Muscle of leg (tissue), 16 donors: Measurements from ENCODE around the gene DHX15. TPM values are rescaled to one million over a fixed set of nuclear protein-coding genes. Genes with fewer than 3 reads are reported as not detected.
A peak's percentile ranks its signal among the peaks of the same experiment; 100 is the strongest.

Source experiments
- DNase-seq: peaks from one replicate; pipeline ENCODE4 v3.0.0; 2013
- H3K27ac ChIP-seq: one replicate; pipeline ENCODE4 v1.5.1; 2013; ENCODE audit warnings: mild to moderate bottlenecking, low read length, control low read depth
- H3K27me3 ChIP-seq: one replicate; pipeline ENCODE4 v1.6.1; 2013; ENCODE audit warnings: low read length; ENCODE audit not compliant: control insufficient read depth, insufficient read depth
- H3K36me3 ChIP-seq: one replicate; pipeline ENCODE4 v1.6.1; 2013; ENCODE audit warnings: low read length; ENCODE audit not compliant: control insufficient read depth, insufficient read depth
- H3K4me1 ChIP-seq: one replicate; pipeline ENCODE4 v1.6.1; 2013; ENCODE audit warnings: low read length; ENCODE audit not compliant: control insufficient read depth, insufficient read depth
- H3K4me3 ChIP-seq: one replicate; pipeline ENCODE4 v1.5.1; 2013; ENCODE audit warnings: low read length, control low read depth
- H3K9me3 ChIP-seq: replicated peaks from 2 replicates; pipeline ENCODE4 v1.6.1; 2013; ENCODE audit warnings: low read depth, low read length; ENCODE audit not compliant: control insufficient read depth
- WGBS: methylation state at CpG from one replicate; pipeline ENCODE4 v1.1.5; 2013; ENCODE audit warnings: missing lambda C conversion rate; ENCODE audit not compliant: insufficient coverage; 5-methylcytosine and 5-hydroxymethylcytosine counted together
- long read RNA-seq, 11 donors: transcript quantifications; one replicate each; lab custom pipeline, GENCODE V29; 2026
- polyA plus RNA-seq, 8 donors: library from polyadenylated mRNA; unstranded; fragments of 120-200 nt; gene quantifications; one replicate each; pipeline versions ENCODE4 v1.2.1 to v1.2.3, GENCODE V29; 2013; ENCODE audit warnings: inconsistent platforms in 1 of 8, low replicate concordance in 1 of 8; ENCODE audit not compliant: insufficient read length in 8 of 8, insufficient read depth in 1 of 8
- total RNA-seq: library from RNA; stranded (reverse); fragments of 120-200 nt; gene quantifications from one replicate; pipeline ENCODE4 v1.2.4, GENCODE V29; 2013

DHX15 gene
- 113 TPM for total RNA-seq
- 100 to 1,000 TPM in 6 of 8 donors, 10 to 100 TPM in 2; 97.5 to 134 (median 113) TPM for polyA plus RNA-seq
- long read RNA-seq, donor 1, transcript DHX15-201 (14 exons, 2,994 nt), result major isoform, 11 of 23 reads
- long read RNA-seq, donor 1, partial matches to known transcripts, result 5 of 23 reads
- long read RNA-seq, donor 1, other reads (novel, unspliced or antisense), result 0 of 23 reads
- long read RNA-seq, donor 2, partial matches to known transcripts, result 0 of 5 reads
- long read RNA-seq, donor 2, other reads (novel, unspliced or antisense), result 0 of 5 reads
- long read RNA-seq, donor 3, transcript DHX15-201 (14 exons, 2,994 nt), result major isoform, 8 of 32 reads
- long read RNA-seq, donor 3, partial matches to known transcripts, result 17 of 32 reads
- long read RNA-seq, donor 3, other reads (novel, unspliced or antisense), result 0 of 32 reads
- long read RNA-seq, donor 4, transcript DHX15-201 (14 exons, 2,994 nt), result major isoform, 7 of 16 reads
- long read RNA-seq, donor 4, partial matches to known transcripts, result 5 of 16 reads
- long read RNA-seq, donor 4, other reads (novel, unspliced or antisense), result 0 of 16 reads
- long read RNA-seq, donor 5, transcript DHX15-204 (4 exons, 3,028 nt), result minor isoform, 8 of 95 reads
- long read RNA-seq, donor 5, transcript DHX15-201 (14 exons, 2,994 nt), result major isoform, 32 of 95 reads
- long read RNA-seq, donor 5, transcript DHX15-209 (2 exons, 1,848 nt), result minor isoform, 5 of 95 reads
- long read RNA-seq, donor 5, partial matches to known transcripts, result 47 of 95 reads
- long read RNA-seq, donor 5, other reads (novel, unspliced or antisense), result 0 of 95 reads
- long read RNA-seq, donor 6, transcript DHX15-201 (14 exons, 2,994 nt), result major isoform, 20 of 64 reads
- long read RNA-seq, donor 6, transcript DHX15-208 (3 exons, 2,071 nt), result minor isoform, 5 of 64 reads
- long read RNA-seq, donor 6, transcript DHX15-204 (4 exons, 3,028 nt), result minor isoform, 11 of 64 reads
- long read RNA-seq, donor 6, transcript DHX15-209 (2 exons, 1,848 nt), result minor isoform, 6 of 64 reads
- long read RNA-seq, donor 6, partial matches to known transcripts, result 22 of 64 reads
- long read RNA-seq, donor 6, other reads (novel, unspliced or antisense), result 0 of 64 reads
- long read RNA-seq, donor 7, transcript DHX15-204 (4 exons, 3,028 nt), result major isoform, 14 of 56 reads
- long read RNA-seq, donor 7, transcript DHX15-209 (2 exons, 1,848 nt), result minor isoform, 6 of 56 reads
- long read RNA-seq, donor 7, transcript DHX15-201 (14 exons, 2,994 nt), result minor isoform, 13 of 56 reads
- long read RNA-seq, donor 7, partial matches to known transcripts, result 21 of 56 reads
- long read RNA-seq, donor 7, other reads (novel, unspliced or antisense), result 0 of 56 reads
- long read RNA-seq, donor 8, transcript DHX15-201 (14 exons, 2,994 nt), result major isoform, 12 of 30 reads
- long read RNA-seq, donor 8, partial matches to known transcripts, result 11 of 30 reads
- long read RNA-seq, donor 8, other reads (novel, unspliced or antisense), result 0 of 30 reads
- long read RNA-seq, donor 9, transcript DHX15-201 (14 exons, 2,994 nt), result major isoform, 6 of 18 reads
- long read RNA-seq, donor 9, partial matches to known transcripts, result 9 of 18 reads
- long read RNA-seq, donor 9, other reads (novel, unspliced or antisense), result 0 of 18 reads
- long read RNA-seq, donor 10, transcript DHX15-208 (3 exons, 2,071 nt), result minor isoform, 6 of 69 reads
- long read RNA-seq, donor 10, transcript DHX15-201 (14 exons, 2,994 nt), result major isoform, 24 of 69 reads
- long read RNA-seq, donor 10, transcript DHX15-209 (2 exons, 1,848 nt), result minor isoform, 10 of 69 reads
- long read RNA-seq, donor 10, transcript DHX15-204 (4 exons, 3,028 nt), result minor isoform, 7 of 69 reads
- long read RNA-seq, donor 10, partial matches to known transcripts, result 22 of 69 reads
- long read RNA-seq, donor 10, other reads (novel, unspliced or antisense), result 0 of 69 reads
- long read RNA-seq, donor 11, transcript DHX15-201 (14 exons, 2,994 nt), result major isoform, 8 of 25 reads
- long read RNA-seq, donor 11, transcript DHX15-204 (4 exons, 3,028 nt), result minor isoform, 5 of 25 reads
- long read RNA-seq, donor 11, partial matches to known transcripts, result 8 of 25 reads
- long read RNA-seq, donor 11, other reads (novel, unspliced or antisense), result 0 of 25 reads

- WGBS, result 0% methylated on average over 45 of the region's 52 CpGs
- Histone ChIP-seq H3K27ac (peak within 1 kb of the TSS; percentile 98), H3K4me1 (peaks cover 4% of the 10 kb centered on the region), H3K4me3 (peak within 1 kb of the TSS; percentile 94), H3K9me3 (no peaks in the 10 kb centered on the region), H3K36me3 (no peaks in the 10 kb centered on the region), H3K27me3 (no peaks in the 10 kb centered on the region)
- peak; percentile 99 for DNase-seq
Observed at GRCh38 chr4:24584211-24584850, at the start of gene DHX15. Gene DHX15 (minus strand): TSS chr4:24584554. CDS start chr4:24584393, 161 bp downstream.

- H3K27ac ChIP-seq, result no peak overlapping the region
- H3K36me3 ChIP-seq, result no peaks in the 10 kb centered on the region
- H3K27me3 ChIP-seq, result no peaks in the 10 kb centered on the region
- H3K4me1 ChIP-seq, result no peaks in the 10 kb centered on the region
- H3K4me3 ChIP-seq, result no peak overlapping the region
- no peaks in the 10 kb centered on the region for H3K9me3 ChIP-seq
- no CpG with 5 or more reads among the region's 2 CpGs for WGBS
- no peak for DNase-seq
Observed at GRCh38 chr4:24632011-24632410, 47.7 kb upstream of the DHX15 start.

GRCh38 chr4:24630937-24631336 lies 46.6 kb upstream of the DHX15 start:
- H3K4me3 ChIP-seq, result no peak overlapping the region
- no peaks in the 10 kb centered on the region for H3K9me3 ChIP-seq
- H3K4me1 ChIP-seq, result no peaks in the 10 kb centered on the region
- no CpG with 5 or more reads among the region's 5 CpGs for whole genome bisulfite sequencing
- peak; percentile 61 for DNase-seq
- H3K27ac ChIP-seq, result no peak overlapping the region
- H3K27me3 ChIP-seq, result no peaks in the 10 kb centered on the region
- H3K36me3 ChIP-seq, result no peaks in the 10 kb centered on the region

DNA sequence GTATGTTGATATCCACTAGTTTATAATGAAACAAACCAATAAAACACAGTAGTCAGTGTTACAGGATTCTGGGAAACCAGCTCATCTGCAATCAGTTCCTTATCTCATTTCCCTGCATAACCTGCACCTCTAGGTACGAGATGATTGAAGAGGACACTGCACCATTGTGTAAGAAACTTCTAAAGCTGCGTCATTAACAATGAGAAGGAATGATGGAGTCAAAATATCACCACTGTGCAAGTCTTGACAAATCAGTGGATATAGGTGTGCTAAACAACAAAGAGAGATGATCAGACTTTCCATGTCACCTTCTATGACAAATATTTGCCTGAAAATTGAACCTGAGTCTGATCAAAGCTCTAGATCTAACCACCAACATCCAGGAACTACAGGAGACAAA lies 40.7 kb upstream of the DHX15 start:
- Histone ChIP-seq H3K4me1 (no peaks in the 10 kb centered on the region), H3K27ac (no peak overlapping the region), H3K36me3 (no peaks in the 10 kb centered on the region), H3K4me3 (no peak overlapping the region), H3K9me3 (no peaks in the 10 kb centered on the region), H3K27me3 (no peaks in the 10 kb centered on the region)
- WGBS, result no CpG with 5 or more reads among the region's 2 CpGs
- DNase-seq, result no peak

- H3K4me1 ChIP-seq, result no peaks in the 10 kb centered on the region
- H3K27me3 ChIP-seq, result no peaks in the 10 kb centered on the region
- H3K27ac ChIP-seq, result no peak overlapping the region
- WGBS, result no CpG with 5 or more reads among the region's 1 CpG
- no peaks in the 10 kb centered on the region for H3K9me3 ChIP-seq
- no peaks in the 10 kb centered on the region for H3K36me3 ChIP-seq
- no peak overlapping the region for H3K4me3 ChIP-seq
- DNase-seq, result no peak
Observed at GRCh38 chr4:24624381-24624780, 40.0 kb upstream of the DHX15 start.

DNA sequence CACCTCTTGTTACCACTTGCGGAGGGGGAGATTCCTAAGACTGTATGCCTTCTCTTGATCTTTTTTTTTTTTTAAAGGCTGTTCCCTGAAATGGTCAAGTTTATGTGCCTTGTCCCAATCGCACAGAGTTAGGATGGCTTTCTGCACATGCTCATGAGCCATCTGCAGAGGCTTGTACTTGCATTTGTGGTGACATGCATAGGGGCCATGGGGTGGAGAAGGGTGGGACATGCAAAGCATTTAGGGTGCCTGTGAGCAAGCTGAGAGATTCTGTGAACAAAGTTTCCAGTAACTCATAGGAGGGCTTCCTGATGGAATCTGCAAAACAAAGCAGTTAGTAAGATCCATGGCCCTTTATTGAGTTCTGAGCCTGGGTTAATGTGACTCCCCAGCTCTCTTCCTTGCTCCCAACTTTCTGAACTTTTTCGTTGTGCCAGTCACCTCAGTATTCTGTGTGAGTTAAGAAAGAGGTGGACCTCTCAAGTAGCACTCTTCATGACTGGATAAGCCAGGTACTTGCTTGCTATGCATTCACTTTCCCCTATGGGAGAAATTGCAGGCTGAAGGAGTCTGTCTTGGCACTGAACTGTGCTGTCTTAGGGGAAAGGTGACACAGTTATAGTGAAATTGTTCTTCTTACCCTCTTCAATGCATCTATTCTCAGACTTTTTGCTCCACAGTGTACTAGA lies 37.9 kb upstream of the DHX15 start:
- 80% methylated on average over 1 of the region's 3 CpGs for WGBS
- Histone ChIP-seq H3K9me3 (peaks cover 5% of the 10 kb centered on the region), H3K4me1 (no peaks in the 10 kb centered on the region)

DNA sequence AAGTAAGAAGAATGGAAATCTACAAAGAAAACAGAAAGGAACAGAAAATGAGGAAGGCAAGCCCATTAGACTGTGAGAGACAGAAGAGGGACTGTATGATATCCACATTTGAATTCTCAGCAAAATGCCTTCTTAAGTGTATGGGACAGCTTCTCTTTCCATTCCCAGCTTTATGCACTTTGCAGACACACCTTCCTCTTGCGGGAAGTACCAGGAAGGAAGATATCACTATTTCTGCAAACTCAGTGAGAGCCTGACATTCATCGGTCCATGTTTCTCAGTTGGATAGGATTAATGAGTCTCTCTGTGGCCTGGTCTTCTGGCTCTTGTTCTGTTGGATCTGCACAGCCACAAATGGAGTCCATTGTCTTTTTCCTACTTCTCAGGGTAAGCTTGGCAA lies 31.6 kb upstream of the DHX15 start:
- no peaks in the 10 kb centered on the region for H3K4me1 ChIP-seq
- WGBS, result 90% methylated on average over 2 of the region's 2 CpGs
- H3K36me3 ChIP-seq, result no peaks in the 10 kb centered on the region
- H3K4me3 ChIP-seq, result no peak overlapping the region
- H3K9me3 ChIP-seq, result peaks cover 5% of the 10 kb centered on the region
- DNase-seq, result no peak
- H3K27ac ChIP-seq, result no peak overlapping the region
- H3K27me3 ChIP-seq, result no peaks in the 10 kb centered on the region

More for the DNA sequence above, 37.9 kb upstream of the DHX15 start:
- Histone ChIP-seq H3K4me3 (no peak overlapping the region), H3K27ac (no peak overlapping the region), H3K36me3 (no peaks in the 10 kb centered on the region), H3K27me3 (no peaks in the 10 kb centered on the region)
- DNase-seq, result no peak

DNA sequence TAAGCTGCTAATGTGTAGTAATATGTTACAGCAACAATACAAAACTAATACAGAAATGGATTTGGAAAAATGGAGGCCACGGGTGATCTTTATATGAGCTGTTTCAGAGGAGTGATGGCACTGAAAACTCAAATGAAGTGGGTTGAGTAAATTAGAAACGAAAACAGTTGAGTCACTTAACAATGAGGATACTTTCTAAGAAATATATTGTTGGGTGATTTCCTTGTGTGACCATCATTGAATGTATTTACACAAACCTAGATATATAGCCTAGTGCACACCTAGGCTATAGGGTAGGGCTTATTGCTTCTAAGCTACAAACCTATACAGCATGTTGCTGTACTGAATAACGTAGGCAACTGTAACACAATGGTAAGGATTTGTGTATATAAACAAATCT lies 30.5 kb upstream of the DHX15 start:
- no peaks in the 10 kb centered on the region for H3K4me1 ChIP-seq
- H3K9me3 ChIP-seq, result peaks cover 5% of the 10 kb centered on the region
- H3K36me3 ChIP-seq, result no peaks in the 10 kb centered on the region
- DNase-seq, result no peak
- no peak overlapping the region for H3K4me3 ChIP-seq
- no peaks in the 10 kb centered on the region for H3K27me3 ChIP-seq
- WGBS, result no CpG with 5 or more reads among the region's 3 CpGs
- no peak overlapping the region for H3K27ac ChIP-seq
